Measurements from ENCODE around the gene FBXW2.
"Not testable (repeated sequence)": the region's sequence is repeated elsewhere in the genome, so short reads cannot be mapped to it uniquely, and the experiment has no call there.

Gene FBXW2, protein sequence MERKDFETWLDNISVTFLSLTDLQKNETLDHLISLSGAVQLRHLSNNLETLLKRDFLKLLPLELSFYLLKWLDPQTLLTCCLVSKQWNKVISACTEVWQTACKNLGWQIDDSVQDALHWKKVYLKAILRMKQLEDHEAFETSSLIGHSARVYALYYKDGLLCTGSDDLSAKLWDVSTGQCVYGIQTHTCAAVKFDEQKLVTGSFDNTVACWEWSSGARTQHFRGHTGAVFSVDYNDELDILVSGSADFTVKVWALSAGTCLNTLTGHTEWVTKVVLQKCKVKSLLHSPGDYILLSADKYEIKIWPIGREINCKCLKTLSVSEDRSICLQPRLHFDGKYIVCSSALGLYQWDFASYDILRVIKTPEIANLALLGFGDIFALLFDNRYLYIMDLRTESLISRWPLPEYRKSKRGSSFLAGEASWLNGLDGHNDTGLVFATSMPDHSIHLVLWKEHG

GRCh38 chr9:120792898-120793765 lies at the start of gene FBXW2:
FBXW2 (minus strand) TSS chr9:120793416; CDS start chr9:120788258, 5,158 bp downstream.
- peak within 1 kb of the TSS; percentile 82 for H3K4me3 ChIP-seq (ENCODE audit: low read depth, low read length)

DNA sequence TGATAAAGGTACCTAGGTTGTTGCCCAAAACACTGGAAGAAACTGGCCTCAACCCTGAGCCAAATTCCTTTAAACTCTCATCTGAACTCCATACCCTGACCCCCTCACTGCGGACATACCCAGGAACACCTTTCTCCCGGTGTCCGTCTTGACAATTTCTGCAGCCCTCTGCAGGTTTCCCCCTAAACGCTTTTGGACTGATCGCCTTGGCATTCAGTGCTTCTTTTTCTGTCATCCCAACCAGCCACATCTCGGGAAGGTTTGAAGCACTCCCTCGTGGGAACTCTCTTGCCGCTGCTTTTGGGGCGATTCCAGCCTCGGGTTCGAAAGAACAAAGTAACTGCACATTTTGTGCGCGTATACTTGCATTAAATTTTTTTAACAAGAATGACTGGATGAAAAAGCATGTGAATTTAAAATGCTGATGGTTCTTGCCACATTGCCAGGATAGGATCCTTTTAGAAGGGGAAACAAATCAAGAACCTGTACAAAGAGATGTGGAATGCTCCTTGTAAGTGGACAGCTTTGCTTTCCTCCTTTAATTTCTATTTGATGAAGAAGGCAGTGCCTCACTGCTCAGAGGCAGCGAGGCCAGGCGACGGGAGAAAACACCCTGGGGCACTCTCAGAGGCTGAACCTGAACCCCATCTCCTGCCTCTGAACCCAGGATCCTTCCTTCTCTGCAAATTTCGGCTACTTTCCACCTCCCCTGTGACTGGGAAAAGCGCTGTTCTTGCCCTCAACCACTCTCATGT lies 48.9 kb upstream of the FBXW2 start:
- H3K4me3 ChIP-seq (ENCODE audit: low read depth, low read length) = peak overlapping the region; percentile 95

- H3K4me3 ChIP-seq (ENCODE audit: low read depth, low read length) = no peak overlapping the region
Observed at GRCh38 chr9:120839146-120839545, 45.9 kb upstream of the FBXW2 start.

DNA sequence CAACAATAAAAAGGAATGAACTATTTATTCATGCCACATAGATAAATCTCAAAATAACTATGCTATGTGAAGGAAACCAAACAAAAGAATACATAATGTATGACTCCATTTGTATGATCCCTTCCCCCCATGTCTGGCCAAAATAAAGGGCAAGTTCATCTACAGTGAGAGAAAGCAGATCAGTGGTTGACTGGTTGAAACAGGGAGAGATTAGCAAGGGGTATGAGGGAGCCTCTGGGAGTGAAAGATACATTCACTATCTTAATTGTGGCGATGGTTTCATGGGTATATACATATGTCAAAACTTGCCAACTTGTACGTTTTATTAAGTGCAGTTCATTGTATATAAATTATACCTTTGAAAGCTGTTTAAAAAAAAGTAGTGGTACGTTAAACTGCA lies 44.7 kb upstream of the FBXW2 start:
- no peak overlapping the region for H3K4me3 ChIP-seq (ENCODE audit: low read depth, low read length)

DNA sequence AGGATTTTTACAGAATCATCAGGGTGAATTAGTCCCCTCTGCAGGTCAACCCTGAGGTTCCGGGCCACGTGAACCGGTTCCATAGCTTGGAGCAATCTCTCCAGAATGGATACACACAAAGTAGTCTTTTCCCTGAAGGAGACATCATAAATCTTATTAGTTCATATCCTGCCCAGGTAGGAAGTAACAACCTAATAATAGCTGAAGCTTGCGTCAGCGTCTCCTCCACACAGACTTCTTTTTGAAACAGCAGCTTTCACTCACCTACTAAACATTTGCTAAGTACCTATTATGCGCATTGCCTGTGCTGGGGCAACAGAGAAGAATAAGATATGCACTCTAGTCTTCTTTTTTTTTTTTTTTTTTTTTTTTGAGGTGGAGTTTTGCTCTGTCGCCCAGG lies 40.1 kb upstream of the FBXW2 start:
- H3K4me3 ChIP-seq (ENCODE audit: low read depth, low read length) = no peak overlapping the region

DNA sequence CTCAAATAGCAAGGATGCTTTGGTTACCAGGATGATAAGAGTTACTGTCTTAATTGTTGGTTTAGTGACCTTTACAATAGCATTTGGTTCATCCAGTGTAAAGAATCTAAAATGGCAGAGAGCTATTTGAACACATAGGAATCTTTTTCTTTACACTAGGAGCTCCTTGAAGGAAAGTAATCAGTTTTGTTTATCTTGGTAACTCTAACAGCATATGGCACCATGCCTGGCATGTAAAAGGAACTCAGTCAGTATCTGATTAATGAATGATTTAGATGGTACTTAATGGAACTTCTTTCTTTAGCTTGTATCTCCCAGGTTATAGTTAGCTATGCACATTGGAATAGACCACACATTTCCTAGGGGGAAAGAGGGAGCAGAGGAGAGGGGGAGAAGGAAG lies 39.6 kb upstream of the FBXW2 start:
- H3K4me3 ChIP-seq (ENCODE audit: low read depth, low read length) = no peak overlapping the region

GRCh38 chr9:120830865-120831264 lies 37.6 kb upstream of the FBXW2 start:
- H3K4me3 ChIP-seq (ENCODE audit: low read depth, low read length) = no peak overlapping the region

- H3K4me3 ChIP-seq (ENCODE audit: low read depth, low read length) = no peak overlapping the region
Observed at GRCh38 chr9:120830151-120830550, 36.9 kb upstream of the FBXW2 start.

GRCh38 chr9:120829650-120830049 lies 36.4 kb upstream of the FBXW2 start:
- H3K4me3 ChIP-seq (ENCODE audit: low read depth, low read length) = no peak overlapping the region

GRCh38 chr9:120820095-120820494 lies 26.9 kb upstream of the FBXW2 start:
- no peak overlapping the region for H3K4me3 ChIP-seq (ENCODE audit: low read depth, low read length)

DNA sequence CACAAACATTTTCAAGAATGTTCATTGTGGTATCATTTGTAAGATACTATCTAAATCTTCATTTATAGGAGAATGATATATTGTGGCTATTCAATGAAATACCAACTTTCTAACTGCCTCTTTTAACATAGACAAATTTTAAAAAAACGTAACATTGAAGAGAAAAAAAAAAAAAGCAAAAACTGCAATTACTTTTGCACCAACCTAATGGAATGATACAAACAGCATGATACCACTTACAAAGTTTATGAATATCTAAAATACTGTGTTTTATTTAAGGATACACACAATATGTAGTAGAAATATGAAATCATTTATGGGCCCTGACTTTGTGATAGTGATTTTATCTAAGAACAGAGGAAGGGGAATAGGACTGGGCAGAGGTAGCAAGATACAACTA lies 25.4 kb upstream of the FBXW2 start:
- no peak overlapping the region for H3K4me3 ChIP-seq (ENCODE audit: low read depth, low read length)

GRCh38 chr9:120815075-120815474 lies 21.9 kb upstream of the FBXW2 start:
- no peak overlapping the region for H3K4me3 ChIP-seq (ENCODE audit: low read depth, low read length)

DNA sequence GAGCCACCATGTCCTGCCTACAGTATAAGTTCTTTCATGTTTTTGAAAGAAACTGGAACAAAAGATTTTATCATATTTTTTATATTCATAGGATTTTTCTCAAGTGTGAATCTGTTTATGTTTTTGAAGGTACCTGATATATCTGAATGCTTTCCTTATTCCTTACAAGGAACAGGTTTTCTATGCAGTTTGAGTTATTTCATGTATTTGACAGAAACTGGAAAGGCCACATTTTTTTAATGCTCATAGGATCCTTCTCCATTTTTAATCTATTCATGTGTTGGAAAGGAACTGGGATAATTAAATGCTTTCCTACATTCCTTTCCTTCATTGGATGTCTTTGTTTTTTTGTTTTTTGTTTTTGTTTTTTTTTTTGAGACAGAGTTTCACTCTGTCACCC lies 15.7 kb upstream of the FBXW2 start:
- H3K4me3 ChIP-seq (ENCODE audit: low read depth, low read length) = no peak overlapping the region

DNA sequence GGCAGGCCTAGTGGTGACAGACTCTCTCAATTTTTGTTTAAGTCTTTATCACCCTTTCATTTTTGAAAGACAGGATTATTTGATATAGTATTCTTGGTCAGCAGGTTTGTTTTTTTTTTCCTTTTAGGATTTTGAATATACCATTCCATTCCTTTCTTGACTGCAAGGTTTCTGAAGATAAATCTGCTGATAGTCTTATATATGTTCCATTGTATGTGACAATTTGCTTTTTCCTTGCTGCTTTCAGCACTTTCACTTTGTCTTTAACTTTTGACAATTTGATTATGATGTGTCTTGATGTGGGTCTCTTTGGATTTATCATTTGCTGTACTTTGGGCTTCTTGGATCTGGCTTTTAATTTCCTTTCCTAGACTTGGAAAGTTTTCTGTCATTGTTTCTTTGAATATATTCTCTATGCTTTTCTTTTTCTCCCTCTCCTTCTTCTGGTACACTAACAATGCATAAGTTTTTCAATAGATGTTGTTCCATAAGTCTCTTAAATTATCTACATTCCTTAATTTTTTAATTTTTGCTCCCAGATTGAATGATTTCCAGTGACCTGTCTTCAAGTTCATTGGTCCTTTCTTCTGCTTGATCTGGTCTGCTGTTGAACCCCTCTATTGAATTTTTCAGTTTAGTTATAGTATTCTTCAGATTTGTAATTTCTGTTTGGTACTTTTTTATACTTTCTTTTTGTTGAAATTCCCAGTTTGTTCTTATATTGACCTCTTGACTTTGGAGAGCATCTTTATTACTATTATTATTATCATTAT lies 14.6 kb upstream of the FBXW2 start:
- H3K4me3 ChIP-seq (ENCODE audit: low read depth, low read length) = no peak overlapping the region

GRCh38 chr9:120804784-120805363 lies 11.7 kb upstream of the FBXW2 start:
- not testable (repeated sequence) for H3K4me3 ChIP-seq (ENCODE audit: low read depth, low read length)

GRCh38 chr9:120801441-120801840 lies 8.2 kb upstream of the FBXW2 start:
- H3K4me3 ChIP-seq (ENCODE audit: low read depth, low read length) = no peak overlapping the region

DNA sequence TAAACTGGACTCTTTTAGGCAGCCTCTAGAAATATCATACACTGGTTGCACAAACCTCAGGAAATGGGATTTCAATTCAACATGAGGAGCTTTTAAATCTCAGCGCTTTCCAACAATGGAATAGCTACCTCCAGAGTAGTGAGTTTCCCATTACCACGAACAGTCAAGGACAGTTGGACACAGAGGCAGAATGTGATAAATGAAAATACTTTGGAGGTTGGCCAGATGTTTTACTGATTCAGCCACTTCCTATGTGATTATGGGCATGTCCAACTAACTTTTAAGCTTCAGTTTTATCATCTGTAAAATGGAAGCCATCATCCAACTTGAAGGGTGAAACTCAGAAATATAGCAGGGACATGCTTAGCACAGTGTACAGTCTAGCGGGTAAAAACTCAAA lies 2.1 kb downstream of the FBXW2 start:
- H3K4me3 ChIP-seq (ENCODE audit: low read depth, low read length) = no peak overlapping the region

- no peak overlapping the region for H3K4me3 ChIP-seq (ENCODE audit: low read depth, low read length)
Observed at GRCh38 chr9:120787933-120788332, 5.3 kb downstream of the FBXW2 start.

DNA sequence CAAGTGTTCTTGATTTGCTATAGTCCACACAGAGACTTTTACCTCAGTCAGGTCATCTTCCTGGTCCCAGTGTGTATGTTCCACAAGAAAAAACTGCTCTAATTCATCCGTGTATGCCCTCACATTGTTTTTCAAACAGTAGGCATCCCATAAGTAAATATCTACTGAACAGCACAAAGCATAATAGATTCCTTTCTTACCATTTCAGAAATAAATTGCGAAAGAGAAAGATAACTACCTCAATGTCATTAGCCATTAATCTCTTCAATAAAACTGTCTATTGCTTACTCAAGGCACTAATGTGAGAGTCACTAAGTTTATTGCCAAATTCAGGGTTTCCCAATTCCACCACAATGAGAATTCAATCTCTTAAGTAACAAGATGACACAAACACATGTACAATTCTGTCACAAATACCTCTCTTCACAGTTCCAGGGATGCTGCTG lies 9.6 kb downstream of the FBXW2 start:
- no peak overlapping the region for H3K4me3 ChIP-seq (ENCODE audit: low read depth, low read length)

GRCh38 chr9:120781236-120781635 lies 12.0 kb downstream of the FBXW2 start:
- no peak overlapping the region for H3K4me3 ChIP-seq (ENCODE audit: low read depth, low read length)
